NAMALWA (cell line): ENCODE results near the gene RMDN2.

Source experiments
- DNase-seq: peaks from one replicate; pipeline ENCODE4 v3.0.0-alpha.2; 2015; ENCODE audit warnings: low spot score

Gene RMDN2, protein sequence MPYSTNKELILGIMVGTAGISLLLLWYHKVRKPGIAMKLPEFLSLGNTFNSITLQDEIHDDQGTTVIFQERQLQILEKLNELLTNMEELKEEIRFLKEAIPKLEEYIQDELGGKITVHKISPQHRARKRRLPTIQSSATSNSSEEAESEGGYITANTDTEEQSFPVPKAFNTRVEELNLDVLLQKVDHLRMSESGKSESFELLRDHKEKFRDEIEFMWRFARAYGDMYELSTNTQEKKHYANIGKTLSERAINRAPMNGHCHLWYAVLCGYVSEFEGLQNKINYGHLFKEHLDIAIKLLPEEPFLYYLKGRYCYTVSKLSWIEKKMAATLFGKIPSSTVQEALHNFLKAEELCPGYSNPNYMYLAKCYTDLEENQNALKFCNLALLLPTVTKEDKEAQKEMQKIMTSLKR

DNA sequence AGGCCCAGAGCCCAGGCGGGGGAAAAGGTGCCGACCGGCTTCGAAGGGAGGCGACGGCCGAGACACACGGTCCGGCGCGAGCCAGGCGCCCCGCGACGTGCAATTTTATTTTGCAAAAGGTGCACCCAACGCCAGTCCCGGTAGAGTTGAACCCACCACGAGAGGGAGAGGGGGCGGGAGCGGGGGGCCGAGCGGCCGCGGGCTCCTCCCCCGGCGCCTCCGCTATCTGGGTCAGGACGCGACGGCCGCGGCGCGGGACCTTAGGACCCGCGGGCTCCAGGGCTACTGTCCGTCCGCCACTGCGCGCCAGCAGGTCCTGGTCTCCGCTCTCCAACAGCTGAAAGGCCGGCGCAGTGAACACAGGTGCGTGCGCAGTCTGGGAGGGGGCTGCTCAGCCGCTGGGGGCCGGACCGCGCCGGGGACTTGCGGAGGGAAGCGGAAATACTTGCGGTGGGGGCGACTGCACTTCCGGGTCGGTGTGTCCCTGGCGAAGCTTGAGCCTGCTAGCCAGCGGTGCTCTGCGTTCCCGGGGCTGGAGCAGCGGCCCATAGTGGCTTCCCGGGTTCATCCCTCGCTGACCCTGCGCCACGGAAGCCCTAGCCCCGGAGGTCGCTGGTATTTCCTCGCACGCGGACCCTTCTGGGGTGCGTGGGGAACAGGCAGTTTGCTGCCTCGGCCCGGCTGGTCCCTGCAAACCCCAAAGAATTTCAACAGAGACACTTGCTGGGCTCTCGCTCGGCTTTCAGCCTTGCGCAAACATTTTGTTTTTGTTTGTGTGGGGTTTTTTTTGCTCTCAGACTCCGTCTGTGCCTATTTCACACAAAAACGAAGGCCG, at the start of gene RMDN2:
Gene RMDN2 (plus strand): TSS at position 225 of the 835 bp plus-strand sequence. CDS start 3,991 bp downstream, outside the sequence.
- DNase-seq, result peak; percentile 85

DNA sequence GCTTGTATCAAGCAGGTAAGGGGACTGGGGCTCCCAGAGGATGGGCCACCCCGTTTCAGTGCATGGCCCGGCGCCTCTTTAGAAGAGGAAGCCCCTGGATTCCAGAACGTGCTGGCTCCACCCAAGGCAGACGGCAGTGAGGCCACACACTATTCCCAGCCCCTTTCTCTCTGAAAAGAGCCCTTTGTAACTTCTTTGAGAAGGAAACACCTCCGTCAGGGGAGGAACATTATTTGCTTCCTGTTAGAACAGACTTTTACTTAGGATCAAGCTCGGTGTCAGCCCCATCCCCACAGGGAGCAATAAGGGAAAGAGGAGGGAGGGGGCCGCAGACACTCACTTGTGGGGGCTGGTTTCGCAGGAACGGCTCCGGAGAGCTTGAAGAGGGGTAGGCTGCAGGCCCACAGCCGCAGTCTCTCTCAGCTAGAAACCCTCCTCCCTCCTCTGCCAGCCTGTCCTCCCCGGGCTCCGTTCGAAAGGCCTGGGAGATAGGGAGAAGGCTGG, 49.6 kb upstream of the RMDN2 start:
- DNase-seq, result no peak

DNA sequence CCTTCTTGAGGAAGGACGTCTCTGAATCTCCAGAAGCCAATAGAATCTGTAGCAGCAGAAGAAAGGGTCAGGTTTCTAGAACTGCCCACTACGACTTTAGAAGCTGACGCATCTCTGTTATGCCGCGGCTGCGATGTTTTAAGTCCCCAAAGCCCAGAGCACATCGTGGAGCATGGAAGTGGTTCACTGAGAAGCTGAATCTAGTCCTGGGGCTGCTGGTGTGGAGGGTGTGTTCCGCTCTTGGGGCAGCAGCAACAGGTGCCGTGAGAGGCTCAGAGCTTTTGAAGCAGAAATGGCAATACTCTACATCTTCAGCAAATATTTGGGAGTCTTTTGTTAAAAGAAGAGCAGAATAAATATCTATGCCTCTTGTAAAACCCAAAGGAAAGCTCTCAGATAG, 48.9 kb upstream of the RMDN2 start:
- no peak for DNase-seq

DNA sequence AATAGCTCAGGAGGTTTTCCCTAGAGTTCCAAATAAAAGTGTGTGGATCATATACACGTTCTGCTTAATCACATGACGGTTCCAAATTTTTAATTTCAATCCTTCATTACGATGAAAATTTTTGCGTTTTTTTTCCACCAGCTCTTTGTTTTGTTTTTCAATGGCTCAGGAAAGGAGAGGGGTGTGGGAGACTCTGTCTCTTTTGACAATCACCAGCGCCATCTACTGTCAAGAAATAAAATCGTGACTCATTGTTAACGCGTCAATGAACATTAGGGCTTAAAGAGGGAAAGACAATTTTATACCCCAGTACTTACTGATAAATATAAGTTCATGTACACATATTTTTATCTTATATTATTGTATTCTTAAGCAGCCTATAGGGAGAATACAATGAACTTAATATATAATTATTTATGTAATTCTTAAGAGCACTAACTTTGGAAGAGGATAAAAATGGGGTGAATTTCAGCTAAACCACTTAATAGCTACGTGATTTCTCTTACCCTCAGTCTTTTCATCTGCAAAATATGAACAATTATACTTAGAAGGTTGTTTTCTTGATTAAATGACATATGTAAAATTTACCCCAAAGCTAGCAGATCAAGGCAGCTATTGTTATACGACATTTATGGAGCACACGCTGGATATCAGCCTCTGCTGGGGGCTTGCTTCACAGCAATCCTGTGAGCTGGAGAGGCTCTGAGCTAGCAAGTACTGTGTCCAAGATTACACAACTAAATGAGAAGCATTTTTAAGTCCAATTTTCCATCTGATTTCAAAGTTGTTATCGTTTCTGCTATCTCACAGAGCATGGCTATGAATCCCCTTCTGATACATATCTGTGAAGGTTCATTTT, 47.4 kb upstream of the RMDN2 start:
- peak; percentile 80 for DNase-seq

DNA sequence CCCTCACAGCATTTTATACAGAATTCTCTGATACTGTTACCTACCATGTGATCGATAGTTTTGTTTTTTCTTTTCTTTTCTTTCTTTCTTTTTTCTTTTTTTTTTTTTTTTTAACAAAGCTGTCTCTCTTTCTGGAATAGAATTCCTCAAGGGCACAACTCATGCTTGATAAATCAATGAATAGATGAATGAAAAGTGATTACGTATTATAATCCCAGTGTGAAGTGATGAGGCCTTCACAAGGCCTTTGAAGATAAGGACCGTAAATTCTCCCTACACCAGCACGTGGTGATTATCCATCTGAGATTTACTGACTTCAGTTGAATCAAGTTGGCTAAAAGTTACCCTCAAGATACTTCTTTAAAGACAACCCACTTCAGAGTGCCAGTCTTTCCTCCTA, 46.6 kb upstream of the RMDN2 start:
- DNase-seq, result no peak

DNA sequence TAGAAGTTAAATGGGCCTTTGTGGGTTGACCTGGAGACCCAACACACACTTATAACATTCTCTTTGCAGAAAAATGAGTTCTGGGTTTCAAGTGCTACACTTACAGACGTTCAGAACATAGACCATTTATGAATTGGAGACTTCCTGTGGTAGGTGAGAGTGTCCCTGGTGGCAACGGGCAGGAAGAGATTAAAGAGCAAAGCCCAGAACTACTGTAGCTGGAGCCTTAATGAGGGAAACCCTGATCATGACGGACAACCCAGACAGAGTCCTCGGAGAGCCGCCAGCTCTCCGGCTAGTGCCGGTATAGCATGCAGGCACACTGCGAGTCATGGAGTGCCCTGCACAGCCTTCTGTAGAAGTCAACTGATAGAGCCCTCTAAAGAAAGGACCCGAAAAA, 44.5 kb upstream of the RMDN2 start:
- no peak for DNase-seq

DNA sequence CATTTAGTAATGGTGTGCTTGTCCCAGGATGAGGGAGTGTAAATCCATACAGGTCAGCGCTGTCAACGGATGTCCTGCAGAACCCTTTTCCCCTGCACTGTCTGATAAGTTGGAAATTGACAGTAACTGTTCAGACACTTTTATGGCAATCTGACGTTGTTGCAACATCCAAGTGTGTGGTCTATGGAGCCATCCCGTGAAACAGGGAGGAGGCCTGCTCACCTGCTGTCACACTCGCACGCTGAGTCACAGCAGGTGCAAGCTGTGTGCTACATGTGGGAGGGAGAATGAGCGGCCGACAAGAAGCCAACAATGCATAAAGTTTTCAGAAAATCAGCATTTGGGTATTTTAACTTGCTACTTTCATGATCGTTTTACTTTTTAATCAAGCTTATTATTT, 43.7 kb upstream of the RMDN2 start:
- no peak for DNase-seq

DNA sequence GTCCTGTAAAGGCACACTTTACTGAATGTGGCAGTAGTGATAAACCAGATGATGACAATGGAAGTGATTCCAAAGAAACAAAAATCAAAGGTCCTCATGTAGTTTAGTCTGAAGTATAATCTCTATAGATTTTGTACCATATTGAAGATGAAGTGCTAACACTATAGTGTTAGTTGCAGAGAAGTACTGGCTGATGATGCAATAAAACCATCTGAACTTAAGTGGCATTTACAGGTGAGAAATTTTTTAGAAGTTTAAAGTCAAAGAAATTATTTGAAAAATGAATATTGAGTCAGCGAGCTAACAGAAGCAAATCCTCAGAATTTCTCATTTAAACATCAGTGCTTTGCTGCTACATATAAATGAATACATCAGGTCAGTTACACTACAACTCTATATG, 43.1 kb upstream of the RMDN2 start:
- DNase-seq, result no peak

DNA sequence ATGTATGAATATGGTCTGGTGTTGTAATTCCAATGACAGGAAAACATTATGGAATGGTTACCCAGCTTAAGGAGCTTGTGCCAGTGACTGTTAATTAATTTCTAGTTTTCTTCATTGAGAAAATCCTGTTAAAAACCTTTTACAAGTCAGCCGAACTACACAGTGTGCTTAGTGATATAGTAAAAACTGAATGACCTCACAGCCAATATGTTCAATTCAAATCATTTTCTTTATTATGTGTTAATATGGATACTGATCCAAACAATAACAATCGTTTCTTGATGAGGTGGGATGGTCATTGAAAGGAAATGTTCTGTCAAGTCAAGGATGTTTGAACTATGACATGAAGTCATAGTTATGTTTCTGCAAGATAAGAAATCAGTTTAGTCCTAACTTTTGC, 41.6 kb upstream of the RMDN2 start:
- DNase-seq, result no peak

DNA sequence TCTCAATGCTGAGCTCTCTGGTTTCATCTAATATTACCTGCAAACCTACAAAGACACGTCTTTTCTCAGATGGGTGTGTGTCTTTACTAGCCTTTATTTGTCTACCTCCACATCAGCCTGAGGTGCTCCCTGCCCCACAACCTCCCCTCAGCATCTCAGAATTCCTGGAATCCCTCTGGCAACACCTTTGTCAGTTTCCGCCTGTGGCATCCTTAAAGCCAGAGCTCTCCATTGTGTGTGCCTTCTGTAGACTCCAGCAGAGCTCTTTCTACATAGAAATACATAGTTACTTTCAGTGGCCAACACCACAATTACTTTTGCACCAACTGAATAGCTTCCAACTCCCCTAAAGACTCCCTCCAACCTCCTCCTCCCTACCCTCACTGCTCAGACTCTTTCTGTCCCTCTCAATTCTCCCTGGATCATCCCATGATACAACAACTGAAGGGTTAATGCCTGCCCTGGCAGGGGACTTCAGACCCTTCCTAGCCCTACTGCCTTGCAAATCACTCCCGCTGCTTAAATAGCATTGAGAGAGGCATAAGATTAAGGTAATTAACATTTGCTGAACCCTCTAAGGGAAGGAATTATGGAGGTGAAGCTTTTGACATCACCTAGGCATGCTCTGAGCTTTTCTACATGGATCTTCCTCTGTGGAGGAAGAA, 39.6 kb upstream of the RMDN2 start:
- no peak for DNase-seq

DNA sequence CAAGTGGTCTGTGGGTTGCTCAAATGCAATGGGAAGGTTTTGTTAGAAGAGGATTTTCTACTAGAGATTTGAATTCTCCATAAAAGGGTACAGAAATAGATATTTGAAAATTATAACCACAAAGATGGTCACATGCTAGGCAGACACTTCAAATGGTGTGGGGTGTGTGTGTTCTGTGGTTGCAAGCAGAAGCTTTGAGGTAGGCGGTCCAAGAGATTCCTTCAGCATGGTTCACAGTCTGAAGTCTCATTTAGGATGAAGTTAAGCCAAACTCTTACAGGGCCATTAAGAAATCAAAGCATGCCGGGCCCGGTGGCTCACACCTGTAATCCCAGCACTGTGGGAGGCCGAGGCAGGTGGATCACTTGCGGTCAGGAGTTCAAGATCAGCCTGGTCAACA, 38.3 kb upstream of the RMDN2 start:
- no peak for DNase-seq

DNA sequence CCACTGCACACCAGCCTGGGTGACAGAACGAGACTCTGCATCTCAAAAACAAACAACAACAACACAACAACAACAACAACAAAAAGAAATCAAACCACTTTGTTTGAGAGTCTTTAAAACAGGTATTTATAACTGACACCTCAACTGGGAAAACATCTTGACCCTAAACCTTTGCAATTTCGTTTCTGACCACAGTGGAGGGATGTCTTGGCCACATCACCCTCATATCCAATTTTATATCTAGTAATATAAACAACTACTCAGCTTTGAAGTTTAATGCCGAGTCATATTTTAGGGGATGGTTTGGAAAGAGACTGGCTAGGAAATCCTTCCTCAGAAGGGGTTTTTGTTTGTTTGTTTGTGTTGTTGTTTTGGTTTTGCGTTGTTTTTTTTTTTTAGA, 37.8 kb upstream of the RMDN2 start:
- no peak for DNase-seq

DNA sequence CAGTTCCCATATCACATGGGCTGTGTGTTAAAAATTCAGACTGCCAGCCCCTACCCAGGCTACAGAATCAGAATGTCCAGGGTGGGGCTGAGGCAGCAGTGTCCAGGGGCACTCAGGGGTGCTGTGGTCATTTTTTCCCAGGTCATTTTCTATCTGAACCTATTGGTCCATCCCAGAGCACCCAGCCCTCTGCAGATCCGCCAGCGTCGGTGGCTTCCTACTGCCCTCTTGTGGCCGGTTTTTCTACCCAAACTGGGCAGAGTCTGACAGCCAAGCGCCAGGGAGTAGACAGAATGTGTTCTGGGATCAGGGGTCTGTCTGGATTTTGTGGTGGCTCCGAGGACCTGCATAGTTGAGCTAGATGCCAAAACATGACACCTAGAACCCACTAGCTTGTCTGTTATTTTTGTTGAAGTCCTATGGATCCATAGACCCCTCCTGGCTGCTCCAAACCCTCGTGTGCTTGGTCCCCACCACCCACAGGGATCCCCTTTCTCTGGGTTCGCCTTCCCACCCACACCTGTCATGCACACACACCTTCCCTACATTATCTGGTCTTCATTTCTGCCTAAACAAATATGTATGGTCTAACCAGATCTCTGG, 34.1 kb upstream of the RMDN2 start:
- DNase-seq, result peak; percentile 75

DNA sequence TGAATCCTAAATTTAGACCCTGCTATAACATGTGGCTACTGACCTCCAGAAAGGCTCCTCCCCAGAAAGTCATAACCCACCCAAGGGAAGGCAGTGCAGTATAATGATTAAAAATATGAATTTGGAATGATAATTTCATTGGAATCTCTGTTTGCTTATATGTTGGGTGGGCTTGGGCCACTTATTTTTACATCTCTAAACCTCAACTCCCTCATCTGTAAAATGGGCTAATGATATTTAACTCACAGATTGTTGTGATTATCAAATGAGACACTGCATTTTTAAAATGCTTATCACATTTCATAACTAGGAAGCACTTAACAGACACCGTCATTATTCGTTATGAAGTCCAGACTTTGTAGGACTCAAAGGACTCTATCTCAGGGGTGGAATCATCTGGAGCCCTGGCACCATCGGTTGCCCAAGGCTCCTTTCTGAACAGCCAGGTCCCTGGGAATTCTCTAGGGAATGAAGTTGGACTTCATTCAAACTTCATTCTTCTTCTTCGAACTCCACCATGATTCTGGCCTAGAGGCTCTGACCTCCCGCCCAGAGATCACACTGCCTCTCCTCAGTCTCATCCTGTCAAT, 33.1 kb upstream of the RMDN2 start:
- no peak for DNase-seq

DNA sequence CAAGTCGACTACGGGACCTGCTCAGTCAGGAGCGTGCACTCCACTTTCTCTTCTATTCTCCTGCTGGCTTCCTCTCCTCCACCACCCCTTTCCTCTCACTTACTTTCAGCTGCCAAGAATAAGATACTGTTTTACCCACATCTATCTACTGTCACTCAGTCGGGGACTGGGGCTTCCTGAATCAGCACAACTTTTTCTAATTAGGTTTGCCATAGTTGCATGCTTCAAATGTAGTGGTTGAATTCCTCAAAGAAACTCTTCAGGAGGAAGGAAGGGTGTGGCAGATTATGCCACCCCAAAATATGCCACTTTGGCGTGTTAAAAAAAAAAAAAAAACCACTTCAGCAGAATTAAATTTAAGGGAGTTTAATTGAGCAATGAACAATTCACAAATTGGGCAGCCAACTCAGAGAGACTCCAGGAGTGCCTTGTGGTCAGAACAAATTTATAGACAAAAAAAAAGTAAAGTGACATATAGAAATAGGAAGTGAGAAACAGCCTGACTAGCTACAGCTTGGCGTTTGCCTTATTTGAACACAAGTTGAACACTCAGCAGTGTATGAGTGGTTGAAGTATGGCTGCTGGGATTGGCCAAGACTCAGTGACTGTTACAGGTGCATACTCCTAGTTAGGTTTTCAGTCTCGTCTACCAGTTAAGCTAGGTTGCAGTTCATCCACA, 32.5 kb upstream of the RMDN2 start:
- peak; percentile 44 for DNase-seq

DNA sequence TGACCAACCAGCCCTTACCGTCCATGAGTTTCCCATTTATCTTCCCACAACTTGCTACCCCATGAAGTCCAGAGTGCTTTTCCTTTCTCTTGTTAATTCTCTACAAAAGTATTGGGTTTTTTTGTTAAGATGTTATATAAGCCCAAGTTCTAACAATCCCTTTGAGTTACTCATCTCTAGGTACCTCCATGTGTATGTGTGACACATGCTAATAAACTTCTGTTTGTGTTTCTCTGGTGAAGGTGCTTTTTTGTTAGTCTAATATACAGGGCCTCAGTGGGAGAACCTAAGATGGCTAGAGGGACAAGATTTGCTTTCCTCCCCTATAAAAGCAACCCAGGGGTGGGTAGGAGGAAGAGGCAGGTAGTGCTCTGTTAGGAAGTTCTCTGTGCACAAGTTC, 31.8 kb upstream of the RMDN2 start:
- DNase-seq, result no peak

DNA sequence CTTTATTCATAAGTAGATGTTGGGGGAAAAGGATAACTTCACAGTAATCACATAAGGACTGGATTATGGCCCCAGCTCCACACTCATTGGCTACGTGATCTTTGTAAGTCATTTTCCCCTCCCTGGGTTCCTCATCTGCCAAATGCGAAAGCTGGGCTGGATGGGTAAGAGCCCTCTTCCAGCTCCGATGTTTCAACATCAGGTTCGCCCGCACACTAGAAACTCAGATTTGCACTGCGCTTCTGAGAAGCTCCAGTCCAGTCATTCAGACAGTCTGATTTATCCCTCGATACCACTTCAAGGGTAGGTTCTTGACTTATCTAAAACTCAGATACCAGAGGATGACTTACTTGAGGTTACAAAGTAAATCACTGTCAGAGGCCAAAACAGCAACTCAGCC, 31.0 kb upstream of the RMDN2 start:
- DNase-seq, result no peak

DNA sequence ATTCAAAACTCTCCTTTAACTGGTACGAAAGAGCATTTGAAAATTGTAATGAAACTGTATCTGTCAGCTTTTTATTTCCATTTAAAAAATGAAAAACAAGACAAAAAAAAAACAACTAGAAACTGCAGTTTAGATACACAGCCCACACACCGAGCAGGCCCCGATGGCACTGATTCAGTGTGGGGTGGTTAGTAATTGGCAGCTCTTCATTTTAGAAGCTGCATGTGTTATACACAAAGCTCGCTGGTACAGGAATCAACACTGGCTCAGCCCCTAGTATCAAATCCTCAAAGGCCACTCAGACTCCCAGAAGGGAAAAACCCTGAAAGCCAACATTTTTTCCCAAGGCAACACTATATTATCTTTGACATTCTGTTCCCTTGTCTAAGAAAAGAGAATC, 30.5 kb upstream of the RMDN2 start:
- no peak for DNase-seq

DNA sequence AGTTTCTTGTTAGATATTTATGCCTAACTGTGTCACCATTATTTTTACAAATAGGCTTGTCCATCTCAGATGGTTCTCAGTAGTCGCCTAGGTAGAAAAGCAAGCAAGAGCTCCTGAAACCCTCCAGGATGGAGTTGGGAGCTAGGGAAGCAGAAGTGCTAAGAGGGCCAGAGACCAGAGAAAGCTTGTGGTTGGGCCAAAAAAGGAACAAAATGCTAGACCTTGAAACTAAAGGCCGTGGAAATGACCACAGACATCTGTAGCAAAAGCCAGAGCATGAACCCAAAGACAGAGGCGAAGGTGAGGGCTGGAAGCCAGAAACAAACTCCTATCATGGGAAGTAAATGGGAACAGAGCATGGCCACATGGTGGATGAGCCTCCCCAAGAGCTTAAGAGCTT, 29.9 kb upstream of the RMDN2 start:
- DNase-seq, result no peak

DNA sequence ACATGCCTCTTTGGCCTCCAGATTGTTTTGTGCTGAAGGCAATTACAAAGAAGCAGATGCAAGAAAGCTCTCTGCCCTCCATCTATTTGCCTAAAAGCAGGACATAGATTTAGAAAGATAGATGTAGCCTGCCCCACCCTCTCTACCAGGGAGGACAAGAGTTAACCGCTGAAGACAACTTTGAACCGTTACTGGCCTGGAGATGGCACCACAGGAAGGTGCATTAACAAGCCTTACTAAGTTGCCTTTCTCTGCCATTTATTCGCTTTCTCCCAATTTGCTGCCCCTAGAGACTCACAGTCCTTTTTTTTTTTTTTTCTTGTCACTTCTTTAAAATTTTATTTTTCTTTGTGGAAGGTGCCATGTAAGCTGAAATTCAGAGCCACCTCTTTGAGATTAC, 28.8 kb upstream of the RMDN2 start:
- peak; percentile 15 for DNase-seq
